Measurements from ENCODE around the gene BRPF3.

Gene BRPF3

GRCh38 chr6:36200154-36200891 lies 3.8 kb downstream of the BRPF3 start:
- DNase-seq (ENCODE audit: insufficient read length, low spot score): no peak
- FAIRE-seq: no peak
- TF ChIP-seq, protein P1, sequence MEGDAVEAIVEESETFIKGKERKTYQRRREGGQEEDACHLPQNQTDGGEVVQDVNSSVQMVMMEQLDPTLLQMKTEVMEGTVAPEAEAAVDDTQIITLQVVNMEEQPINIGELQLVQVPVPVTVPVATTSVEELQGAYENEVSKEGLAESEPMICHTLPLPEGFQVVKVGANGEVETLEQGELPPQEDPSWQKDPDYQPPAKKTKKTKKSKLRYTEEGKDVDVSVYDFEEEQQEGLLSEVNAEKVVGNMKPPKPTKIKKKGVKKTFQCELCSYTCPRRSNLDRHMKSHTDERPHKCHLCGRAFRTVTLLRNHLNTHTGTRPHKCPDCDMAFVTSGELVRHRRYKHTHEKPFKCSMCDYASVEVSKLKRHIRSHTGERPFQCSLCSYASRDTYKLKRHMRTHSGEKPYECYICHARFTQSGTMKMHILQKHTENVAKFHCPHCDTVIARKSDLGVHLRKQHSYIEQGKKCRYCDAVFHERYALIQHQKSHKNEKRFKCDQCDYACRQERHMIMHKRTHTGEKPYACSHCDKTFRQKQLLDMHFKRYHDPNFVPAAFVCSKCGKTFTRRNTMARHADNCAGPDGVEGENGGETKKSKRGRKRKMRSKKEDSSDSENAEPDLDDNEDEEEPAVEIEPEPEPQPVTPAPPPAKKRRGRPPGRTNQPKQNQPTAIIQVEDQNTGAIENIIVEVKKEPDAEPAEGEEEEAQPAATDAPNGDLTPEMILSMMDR (IDR thresholded peaks at IDR 0.05; ENCODE audit: insufficient read depth, missing control alignments): no peak

GRCh38 chr6:36200998-36201596 lies 4.6 kb downstream of the BRPF3 start:
- FAIRE-seq (no peak), DNase-seq (ENCODE audit: insufficient read length, low spot score) (no peak)
- TF ChIP-seq, protein P1 (IDR thresholded peaks at IDR 0.05; ENCODE audit: insufficient read depth, missing control alignments): no peak

DNA sequence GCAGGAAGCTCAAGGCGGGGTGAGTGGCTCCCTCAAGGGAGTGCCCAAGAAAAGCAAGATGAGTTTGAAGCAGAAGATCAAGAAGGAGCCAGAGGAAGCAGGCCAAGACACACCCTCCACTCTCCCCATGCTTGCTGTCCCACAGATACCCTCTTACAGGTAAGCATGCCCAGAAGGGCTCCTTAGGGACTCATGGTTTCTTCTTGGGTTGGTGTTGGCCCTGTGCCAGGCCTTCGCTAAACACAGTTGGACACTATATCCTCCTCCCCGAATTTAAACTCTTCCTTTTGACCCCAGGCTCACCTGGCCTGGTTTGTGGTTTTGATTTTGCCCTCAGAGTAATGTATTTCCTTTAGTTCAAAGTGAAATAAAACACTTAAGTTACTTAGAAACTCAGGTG lies 5.1 kb downstream of the BRPF3 start:
- TF ChIP-seq, protein P1 (IDR thresholded peaks at IDR 0.05; ENCODE audit: insufficient read depth, missing control alignments): no peak
- no peak for DNase-seq (ENCODE audit: insufficient read length, low spot score)
- FAIRE-seq: no peak

- FAIRE-seq (no peak), DNase-seq (ENCODE audit: insufficient read length, low spot score) (no peak)
- TF ChIP-seq, protein P1 (IDR thresholded peaks at IDR 0.05; ENCODE audit: insufficient read depth, missing control alignments): no peak
These were observed 5.6 kb downstream of the BRPF3 start for GRCh38 chr6:36202101-36202500.

- DNase-seq (ENCODE audit: insufficient read length, low spot score) (no peak), FAIRE-seq (no peak)
- TF ChIP-seq, protein P1 (IDR thresholded peaks at IDR 0.05; ENCODE audit: insufficient read depth, missing control alignments): no peak
These were observed 7.7 kb downstream of the BRPF3 start for GRCh38 chr6:36204068-36204753.

DNA sequence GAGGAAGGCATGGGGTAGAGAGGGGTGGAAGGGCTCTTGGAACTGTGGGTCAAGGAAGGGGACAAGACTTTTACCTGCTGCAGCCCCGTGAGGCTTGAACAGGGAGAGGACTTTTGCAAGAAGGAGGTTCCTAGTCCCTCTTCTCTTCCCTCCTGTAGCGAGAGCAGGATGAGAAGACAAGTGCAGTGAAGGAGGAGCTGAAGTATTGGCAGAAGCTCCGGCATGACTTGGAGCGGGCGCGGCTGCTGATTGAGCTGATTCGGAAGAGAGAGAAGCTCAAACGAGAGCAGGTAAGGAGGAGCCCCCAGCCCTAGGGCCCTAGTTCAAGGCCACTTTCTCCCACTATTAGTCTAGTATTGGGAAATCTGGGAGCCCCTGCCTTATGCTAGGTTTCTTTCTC lies 10.6 kb downstream of the BRPF3 start:
- TF ChIP-seq, protein P1 (IDR thresholded peaks at IDR 0.05; ENCODE audit: insufficient read depth, missing control alignments): no peak
- FAIRE-seq: no peak
- no peak for DNase-seq (ENCODE audit: insufficient read length, low spot score)

Data from D721Med (cell line).